Cardiac fibroblast (primary cell): ENCODE data around the gene GPR39.
A peak's percentile ranks its signal among the peaks of the same experiment; 100 is the strongest.

Experiments
- DNase-seq, 2 donors: peaks; one replicate each; pipeline versions ENCODE4 v3.0.0 to v3.0.0-alpha.2; 2010; ENCODE audit warnings: low read depth in 2 of 2
- H3K4me3 ChIP-seq, 2 donors: replicated peaks in 1 of 2; 1 replicate in 1 of 2; 2 replicates in 1 of 2; pipeline ENCODE4 v1.5.1; 2011; ENCODE audit warnings: low read depth in 2 of 2, low read length in 2 of 2, mild to moderate bottlenecking in 2 of 2, moderate library complexity in 1 of 2
- CTCF ChIP-seq: IDR thresholded peaks from one replicate; pipeline ENCODE4 v1.5.1; 2011; ENCODE audit warnings: low read depth, mild to moderate bottlenecking, low read length, inconsistent platforms

GPR39 gene

DNA sequence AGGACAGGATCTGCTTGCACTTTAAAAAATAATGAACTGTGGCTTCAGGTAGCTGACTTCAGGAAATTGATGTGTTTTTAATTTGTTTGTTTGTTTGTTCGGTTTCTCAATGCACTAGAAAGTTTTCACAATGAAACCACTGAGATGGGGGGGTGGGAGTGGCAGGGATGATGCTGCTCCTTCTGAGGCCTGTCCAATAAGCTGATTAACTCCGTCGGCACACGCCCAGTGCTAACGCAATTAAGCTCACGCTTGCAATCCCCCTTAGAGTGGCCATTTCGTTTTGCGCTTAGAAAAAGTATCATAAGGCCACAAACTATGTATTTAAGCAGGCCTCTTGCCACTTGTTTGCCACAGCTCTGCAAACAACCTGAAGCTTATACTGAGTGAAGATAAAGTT is 12.5 kb upstream of the GPR39 start:
- TF ChIP-seq CTCF, result no peak
- H3K4me3 ChIP-seq, result no peak overlapping the region
- no peak for DNase-seq

DNA sequence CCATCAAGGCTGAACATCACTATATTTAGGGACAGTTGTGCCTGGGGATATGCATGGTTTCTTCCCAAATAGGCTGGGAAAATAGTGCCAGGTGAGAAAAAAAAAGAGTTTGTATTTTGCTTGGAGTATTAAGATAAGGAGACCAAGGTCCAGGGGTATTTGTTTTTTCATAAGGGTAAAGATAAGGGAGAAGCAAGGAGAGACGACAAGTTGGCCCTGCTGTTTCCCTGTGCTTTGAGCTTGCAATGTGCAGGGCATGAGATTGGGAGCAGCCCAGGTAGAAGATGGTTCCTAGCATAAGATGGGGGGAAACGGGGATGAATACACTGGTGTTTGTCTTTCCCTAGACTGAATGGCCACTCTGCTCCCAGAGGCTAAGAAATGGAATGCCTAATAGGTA is 8.8 kb upstream of the GPR39 start:
- DNase-seq, result no peak
- H3K4me3 ChIP-seq, result no peak overlapping the region
- TF ChIP-seq CTCF, result no peak

- H3K4me3 ChIP-seq, result no peak overlapping the region
- no peak for DNase-seq
- no peak for TF ChIP-seq CTCF
These were observed 4.6 kb upstream of the GPR39 start for GRCh38 chr2:132412021-132412420.

DNA sequence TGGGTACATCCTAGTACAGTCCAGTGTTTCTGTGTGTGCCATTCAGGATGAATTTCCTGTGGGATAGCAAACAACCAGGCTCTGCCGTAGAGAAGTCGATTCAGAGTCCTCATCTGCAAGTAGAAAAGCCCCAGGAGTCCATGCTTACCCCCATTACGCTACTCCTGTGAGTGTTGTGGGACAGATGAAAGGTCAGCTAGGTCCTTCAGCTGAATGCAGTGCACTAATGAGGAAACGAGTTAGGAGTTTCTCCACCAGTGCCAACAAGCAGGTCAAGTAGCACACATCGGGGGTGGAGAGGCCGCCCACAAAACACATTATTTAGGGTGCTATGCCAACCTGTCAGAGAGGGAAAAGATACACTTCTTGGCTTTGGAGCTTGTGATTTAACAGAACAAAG is 2.5 kb upstream of the GPR39 start:
- TF ChIP-seq CTCF, result no peak
- no peak for DNase-seq

GRCh38 chr2:132415256-132415914 is 1.2 kb upstream of the GPR39 start:
- peak; percentile 11 to 47 for DNase-seq
- TF ChIP-seq CTCF, result no peak
- peak overlapping the region; percentile 56 to 59 for H3K4me3 ChIP-seq

More for the DNA sequence above, 2.5 kb upstream of the GPR39 start:
- no peak overlapping the region for H3K4me3 ChIP-seq

GRCh38 chr2:132415915-132416722 is 486 bp upstream of the GPR39 start:
- peak; percentile 90 to 97 for DNase-seq
- H3K4me3 ChIP-seq, result peak overlapping the region; percentile 56 to 59
- TF ChIP-seq CTCF, result no peak
